Subcutaneous abdominal adipose tissue (tissue), 5 donors: ENCODE data around the gene SPOCK2.

ENCODE experiments used
- H3K27ac ChIP-seq: one replicate; pipeline ENCODE4 v1.7.0; 2013; ENCODE audit warnings: low read depth, mild to moderate bottlenecking, inconsistent platforms, low read length, moderate library complexity
- H3K27me3 ChIP-seq, 5 donors: one replicate each; pipeline ENCODE4 v1.7.0; 2013; ENCODE audit warnings: low read length in 5 of 5, inconsistent platforms in 1 of 5; ENCODE audit not compliant: control insufficient read depth in 5 of 5, insufficient read depth in 4 of 5
- H3K36me3 ChIP-seq, 5 donors: one replicate each; pipeline ENCODE4 v1.7.0; 2013; ENCODE audit warnings: low read length in 5 of 5; ENCODE audit not compliant: control insufficient read depth in 5 of 5, insufficient read depth in 5 of 5
- H3K4me1 ChIP-seq, 5 donors: one replicate each; pipeline ENCODE4 v1.7.0; 2013; ENCODE audit warnings: low read length in 5 of 5, mild to moderate bottlenecking in 3 of 5, moderate library complexity in 1 of 5; ENCODE audit not compliant: control insufficient read depth in 5 of 5, insufficient read depth in 5 of 5
- H3K4me3 ChIP-seq, 5 donors: one replicate each; pipeline ENCODE4 v1.7.0; 2013; ENCODE audit warnings: low read length in 5 of 5, low read depth in 1 of 5
- H3K9ac ChIP-seq, 5 donors: one replicate each; pipeline ENCODE4 v1.7.0; 2013; ENCODE audit warnings: low read length in 5 of 5, mild to moderate bottlenecking in 4 of 5, moderate library complexity in 3 of 5
- H3K9me3 ChIP-seq, 5 donors: one replicate each; pipeline ENCODE4 v1.7.0; 2013; ENCODE audit warnings: low read length in 5 of 5; ENCODE audit not compliant: control insufficient read depth in 5 of 5
- donor health status: healthy.
- donor health status: healthy.
- donor health status: healthy.
- donor health status: healthy.
- donor health status: healthy.

SPOCK2 gene

GRCh38 chr10:72074574-72075375 lies 13.6 kb downstream of the SPOCK2 start:
- Histone ChIP-seq H3K36me3 (no peaks in the 10 kb centered on the region), H3K4me3 (no peak overlapping the region), H3K4me1 (no peaks in the 10 kb centered on the region), H3K9ac (no peak overlapping the region), H3K9me3 (peaks cover 2 to 6% (median 5%) of the 10 kb centered on the region in 5 donors), H3K27me3 (peaks cover 0 to 5% (median 4%) of the 10 kb centered on the region in 5 donors), H3K27ac (no peak overlapping the region)

- peaks cover 2 to 6% (median 5%) of the 10 kb centered on the region in 5 donors for H3K9me3 ChIP-seq
- peaks cover 0 to 2% (median 0%) of the 10 kb centered on the region in 5 donors for H3K4me1 ChIP-seq
- no peak overlapping the region for H3K4me3 ChIP-seq
- no peaks in the 10 kb centered on the region for H3K36me3 ChIP-seq
- no peak overlapping the region for H3K9ac ChIP-seq
- H3K27ac ChIP-seq = no peak overlapping the region
- H3K27me3 ChIP-seq = peaks cover 0 to 5% (median 4%) of the 10 kb centered on the region in 5 donors
These were observed 14.4 kb downstream of the SPOCK2 start for GRCh38 chr10:72073708-72074573.

GRCh38 chr10:72072639-72073038 lies 15.7 kb downstream of the SPOCK2 start:
- H3K9ac ChIP-seq = no peak overlapping the region
- no peak overlapping the region for H3K4me3 ChIP-seq
- peaks cover 2 to 6% (median 5%) of the 10 kb centered on the region in 5 donors for H3K9me3 ChIP-seq
- H3K4me1 ChIP-seq = peaks cover 0 to 9% (median 0%) of the 10 kb centered on the region in 5 donors
- H3K36me3 ChIP-seq = peaks cover 0 to 5% (median 0%) of the 10 kb centered on the region in 5 donors
- no peak overlapping the region for H3K27ac ChIP-seq
- peaks cover 0 to 7% (median 4%) of the 10 kb centered on the region in 5 donors for H3K27me3 ChIP-seq

GRCh38 chr10:72072046-72072445 lies 16.3 kb downstream of the SPOCK2 start:
- H3K27me3 ChIP-seq = peaks cover 0 to 7% (median 4%) of the 10 kb centered on the region in 5 donors
- H3K4me3 ChIP-seq = no peak overlapping the region
- H3K27ac ChIP-seq = no peak overlapping the region
- peaks cover 0 to 15% (median 0%) of the 10 kb centered on the region in 5 donors for H3K4me1 ChIP-seq
- H3K9ac ChIP-seq = no peak overlapping the region
- H3K36me3 ChIP-seq = peaks cover 0 to 5% (median 0%) of the 10 kb centered on the region in 5 donors
- peaks cover 2 to 6% (median 5%) of the 10 kb centered on the region in 5 donors for H3K9me3 ChIP-seq

GRCh38 chr10:72069751-72070526 lies 18.4 kb downstream of the SPOCK2 start:
- Histone ChIP-seq H3K27ac (no peak overlapping the region), H3K9me3 (peaks cover 2 to 6% (median 5%) of the 10 kb centered on the region in 5 donors), H3K27me3 (peaks cover 0 to 3% (median 0%) of the 10 kb centered on the region in 5 donors)

GRCh38 chr10:72068901-72069446 lies 19.4 kb downstream of the SPOCK2 start:
- peaks cover 0 to 10% (median 0%) of the 10 kb centered on the region in 5 donors for H3K36me3 ChIP-seq
- no peak overlapping the region for H3K4me3 ChIP-seq
- H3K4me1 ChIP-seq = peaks cover 0 to 16% (median 0%) of the 10 kb centered on the region in 5 donors
- no peak overlapping the region for H3K27ac ChIP-seq
- peaks cover 2 to 6% (median 5%) of the 10 kb centered on the region in 5 donors for H3K9me3 ChIP-seq
- H3K27me3 ChIP-seq = peaks cover 0 to 3% (median 0%) of the 10 kb centered on the region in 5 donors
- no peak overlapping the region for H3K9ac ChIP-seq

More at GRCh38 chr10:72069751-72070526, 18.4 kb downstream of the SPOCK2 start:
- peaks cover 0 to 10% (median 0%) of the 10 kb centered on the region in 5 donors for H3K36me3 ChIP-seq
- no peak overlapping the region for H3K4me3 ChIP-seq
- H3K9ac ChIP-seq = no peak overlapping the region
- H3K4me1 ChIP-seq = peaks cover 0 to 16% (median 0%) of the 10 kb centered on the region in 5 donors

GRCh38 chr10:72068126-72068765 lies 20.1 kb downstream of the SPOCK2 start:
- H3K36me3 ChIP-seq = peaks cover 0 to 10% (median 0%) of the 10 kb centered on the region in 5 donors
- no peak overlapping the region for H3K27ac ChIP-seq
- peaks cover 0 to 16% (median 0%) of the 10 kb centered on the region in 5 donors for H3K4me1 ChIP-seq
- H3K27me3 ChIP-seq = peaks cover 0 to 3% (median 0%) of the 10 kb centered on the region in 5 donors
- peaks cover 2 to 6% (median 5%) of the 10 kb centered on the region in 5 donors for H3K9me3 ChIP-seq
- H3K9ac ChIP-seq = no peak overlapping the region
- H3K4me3 ChIP-seq = no peak overlapping the region

GRCh38 chr10:72067463-72068125 lies 20.8 kb downstream of the SPOCK2 start:
- Histone ChIP-seq H3K36me3 (peaks cover 0 to 11% (median 0%) of the 10 kb centered on the region in 5 donors), H3K9me3 (peaks cover 2 to 6% (median 5%) of the 10 kb centered on the region in 5 donors), H3K9ac (no peak overlapping the region), H3K27ac (no peak overlapping the region), H3K27me3 (peaks cover 0 to 3% (median 0%) of the 10 kb centered on the region in 5 donors), H3K4me3 (no peak overlapping the region), H3K4me1 (peaks cover 0 to 16% (median 0%) of the 10 kb centered on the region in 5 donors)
